MV-4-11 (cell line): ENCODE measurements around the gene CCK.
"Not testable (repeated sequence)": the region's sequence is repeated elsewhere in the genome, so short reads cannot be mapped to it uniquely, and the experiment has no call there.

Experiments used
- DNase-seq: peaks from one replicate; lab custom pipeline; 2025; lab: John Stamatoyannopoulos, UW

The CCK gene, protein sequence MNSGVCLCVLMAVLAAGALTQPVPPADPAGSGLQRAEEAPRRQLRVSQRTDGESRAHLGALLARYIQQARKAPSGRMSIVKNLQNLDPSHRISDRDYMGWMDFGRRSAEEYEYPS

GRCh38 chr3:42266085-42266484, at the start of gene CCK:
TSS of gene CCK (minus strand) at chr3:42266185. CDS start at chr3:42263630, 2,555 bp downstream.
- no peak for DNase-seq

- peak; percentile 54 for DNase-seq
These were observed 48.4 kb upstream of the CCK start for GRCh38 chr3:42314411-42314810.

DNA sequence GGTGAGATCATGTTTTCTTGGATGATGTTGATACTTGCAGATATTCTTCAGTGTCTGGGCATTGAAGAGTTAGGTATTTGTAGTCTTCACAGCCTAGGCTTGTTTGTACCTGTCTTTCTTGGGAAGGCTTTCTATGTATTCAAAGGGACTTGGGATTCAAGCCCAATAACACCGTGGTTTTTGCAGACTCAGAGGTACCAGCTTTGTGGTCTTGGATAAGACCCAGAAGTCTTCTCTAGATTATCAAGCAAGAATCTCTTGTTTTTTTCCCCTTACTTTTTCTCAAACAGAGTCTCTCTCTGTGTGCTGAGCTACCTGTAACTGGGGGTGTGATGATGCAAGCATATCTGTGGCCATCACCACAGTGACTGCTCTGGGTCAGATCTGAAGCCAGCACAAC, 42.7 kb upstream of the CCK start:
- no peak for DNase-seq

- no peak for DNase-seq
These were observed 40.5 kb upstream of the CCK start for GRCh38 chr3:42306499-42306898.

DNA sequence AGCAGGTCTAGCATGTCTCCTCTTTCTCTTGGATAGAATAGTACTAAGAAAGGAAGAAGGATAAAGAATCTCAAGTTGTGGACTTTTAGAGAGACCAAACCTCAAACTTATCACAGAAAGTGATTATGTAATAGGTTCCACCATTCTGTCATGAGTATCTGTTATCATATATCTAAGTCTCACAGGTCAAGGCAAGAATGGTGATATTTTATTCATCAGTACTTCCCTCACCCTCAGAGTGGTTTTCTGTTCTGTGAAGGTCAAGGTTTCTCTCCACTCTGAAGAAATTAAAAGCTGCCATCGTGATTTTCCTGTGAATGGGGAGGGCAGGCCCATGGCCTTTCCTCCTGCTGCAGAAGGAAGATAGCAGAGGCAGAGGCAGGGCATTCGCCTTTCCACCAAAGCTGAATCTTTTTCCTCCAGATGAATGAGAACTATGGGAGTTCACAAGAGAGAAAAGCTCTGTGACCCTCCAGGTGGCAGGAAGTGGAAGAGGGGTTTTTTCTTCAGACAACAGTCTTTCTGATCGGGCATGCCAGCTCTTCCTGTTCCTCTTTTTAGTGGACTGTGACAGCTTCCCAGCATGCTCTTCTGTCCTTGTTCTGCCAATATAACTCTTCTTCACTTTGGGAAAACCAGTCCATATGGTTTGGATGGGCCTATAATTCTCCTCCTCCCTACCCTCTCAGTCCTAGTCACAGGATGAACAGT, 37.1 kb upstream of the CCK start:
- peak; percentile 28 for DNase-seq

DNA sequence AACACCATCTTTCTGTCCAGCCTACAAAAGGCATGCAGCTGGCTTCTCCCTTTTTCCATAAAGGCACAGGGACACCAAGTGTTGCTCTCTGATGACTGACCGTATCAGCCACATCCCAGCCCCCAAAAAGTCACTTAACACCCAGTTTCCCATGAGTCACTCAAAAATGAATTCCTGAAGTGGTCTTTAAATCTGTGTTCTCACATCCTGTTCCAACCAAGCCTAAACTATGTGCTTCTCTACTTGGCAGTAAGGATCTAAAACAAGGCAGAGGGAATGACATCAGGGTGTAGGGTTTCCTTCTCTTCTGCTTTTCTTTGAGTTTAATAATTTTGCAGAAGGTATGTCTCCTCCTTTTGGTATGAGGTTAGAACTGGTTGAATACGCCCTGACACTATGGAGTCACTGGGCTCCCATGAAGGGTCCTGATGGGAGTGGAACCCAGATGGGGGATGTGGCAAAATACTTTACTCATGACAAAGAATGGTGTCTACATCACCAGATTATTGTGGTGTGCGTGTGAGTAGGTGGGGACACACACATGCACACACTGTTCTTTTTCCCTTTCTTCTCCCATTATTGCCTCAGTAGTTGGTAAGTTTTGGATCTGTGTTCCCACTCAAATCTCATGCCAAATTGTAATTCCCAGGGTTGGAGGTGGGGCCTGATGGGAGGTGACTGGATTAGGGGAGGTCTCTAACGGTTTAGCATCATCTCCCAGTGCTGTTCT, 35.6 kb upstream of the CCK start:
- no peak for DNase-seq

GRCh38 chr3:42300778-42301177, 34.8 kb upstream of the CCK start:
- DNase-seq, result no peak

DNA sequence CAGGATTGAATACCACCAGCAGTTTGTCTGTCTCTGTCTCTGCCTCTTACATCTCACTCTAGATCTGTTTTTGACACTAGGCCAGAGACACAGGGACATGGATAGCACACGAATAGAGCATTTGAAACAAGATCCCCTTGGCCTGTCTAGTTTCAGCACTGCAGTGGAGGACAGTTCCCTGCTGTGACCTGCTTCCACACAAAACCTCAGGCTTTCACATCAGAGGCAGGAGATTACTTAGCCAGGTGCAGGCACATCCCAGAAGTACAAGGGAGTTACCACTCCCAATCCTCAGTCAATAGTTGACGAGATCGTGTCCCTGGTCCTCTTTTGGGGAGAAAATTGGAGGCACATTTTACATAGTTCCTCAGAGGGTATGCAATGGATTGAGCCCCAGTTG, 34.0 kb upstream of the CCK start:
- DNase-seq, result peak; percentile 2

DNA sequence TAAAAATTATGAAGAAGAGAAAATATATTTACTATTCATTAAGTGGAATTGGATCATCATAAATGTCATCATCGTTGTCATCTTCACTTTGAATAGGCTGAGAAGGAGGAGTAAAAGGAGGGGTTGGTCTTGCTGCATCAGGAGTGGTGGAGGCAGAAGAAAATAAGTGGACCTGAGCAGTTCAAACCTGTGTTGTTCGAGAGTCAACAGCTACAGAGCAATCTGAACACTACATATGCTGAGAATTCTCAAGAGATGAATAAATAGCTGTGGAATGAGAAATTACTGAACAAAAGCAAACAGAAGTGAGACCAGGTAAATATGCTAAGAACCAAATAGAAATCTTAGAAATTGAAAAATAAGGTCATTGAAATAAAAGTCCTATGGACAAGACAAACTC, 32.3 kb upstream of the CCK start:
- no peak for DNase-seq

GRCh38 chr3:42292009-42292408, 26.0 kb upstream of the CCK start:
- DNase-seq, result no peak

DNA sequence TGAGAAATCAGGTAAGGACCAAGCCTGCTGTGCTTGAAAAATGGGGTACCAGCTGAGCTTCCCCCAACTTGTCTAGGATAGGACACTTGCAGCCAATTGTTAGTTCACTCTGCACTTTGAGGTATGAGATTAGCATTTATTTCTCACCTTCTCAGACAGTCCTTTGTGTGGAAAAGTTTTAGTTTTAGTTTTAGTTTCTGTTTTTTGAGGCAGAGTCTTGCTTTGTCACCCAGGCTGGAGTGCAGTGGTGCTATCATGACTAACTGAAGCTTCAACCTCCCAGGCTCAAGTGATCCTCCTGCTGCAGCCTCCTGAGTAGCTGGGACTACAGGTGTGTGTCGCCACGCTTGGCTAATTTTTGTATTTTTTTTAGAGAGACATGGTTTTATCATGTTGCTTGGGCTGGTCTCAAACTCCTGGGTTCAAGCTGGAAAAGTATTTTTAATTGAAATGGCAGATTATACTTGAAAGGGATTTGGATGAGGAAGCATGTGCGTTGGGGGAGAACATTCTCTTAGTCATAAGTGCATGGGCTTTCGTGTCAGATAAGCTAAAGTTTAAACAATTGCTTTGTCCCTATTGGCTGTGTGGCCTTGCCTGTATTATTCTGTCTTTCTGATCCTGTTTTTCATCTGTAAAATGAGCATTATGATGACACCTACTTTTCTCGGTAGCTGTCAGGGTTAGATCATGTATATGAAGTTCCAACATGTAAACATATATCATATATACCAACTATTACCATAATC, 25.2 kb upstream of the CCK start:
- DNase-seq, result no peak

GRCh38 chr3:42289026-42289425, 23.0 kb upstream of the CCK start:
- no peak for DNase-seq

DNA sequence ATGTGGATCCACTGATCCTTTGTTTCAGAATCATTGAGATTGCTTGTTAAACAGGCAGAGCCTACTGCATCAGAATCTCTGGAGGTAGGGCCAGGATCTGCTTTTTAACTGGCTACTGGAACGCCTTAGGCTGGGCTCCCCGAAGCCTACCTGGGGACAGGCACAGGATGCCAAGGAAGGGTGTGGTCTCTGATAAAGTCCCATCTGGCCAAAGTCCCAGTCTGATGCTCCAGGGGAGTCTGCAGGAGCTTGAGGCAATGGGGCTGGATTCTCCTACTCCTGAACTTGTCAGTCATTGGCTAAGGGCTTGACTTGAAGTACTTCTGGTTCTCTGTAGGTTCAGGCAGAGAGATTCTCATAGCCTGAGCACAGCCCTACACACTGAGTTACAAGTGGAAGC, 22.4 kb upstream of the CCK start:
- no peak for DNase-seq

GRCh38 chr3:42287423-42287822, 21.4 kb upstream of the CCK start:
- not testable (repeated sequence) for DNase-seq

GRCh38 chr3:42277676-42278075, 11.7 kb upstream of the CCK start:
- DNase-seq, result no peak

DNA sequence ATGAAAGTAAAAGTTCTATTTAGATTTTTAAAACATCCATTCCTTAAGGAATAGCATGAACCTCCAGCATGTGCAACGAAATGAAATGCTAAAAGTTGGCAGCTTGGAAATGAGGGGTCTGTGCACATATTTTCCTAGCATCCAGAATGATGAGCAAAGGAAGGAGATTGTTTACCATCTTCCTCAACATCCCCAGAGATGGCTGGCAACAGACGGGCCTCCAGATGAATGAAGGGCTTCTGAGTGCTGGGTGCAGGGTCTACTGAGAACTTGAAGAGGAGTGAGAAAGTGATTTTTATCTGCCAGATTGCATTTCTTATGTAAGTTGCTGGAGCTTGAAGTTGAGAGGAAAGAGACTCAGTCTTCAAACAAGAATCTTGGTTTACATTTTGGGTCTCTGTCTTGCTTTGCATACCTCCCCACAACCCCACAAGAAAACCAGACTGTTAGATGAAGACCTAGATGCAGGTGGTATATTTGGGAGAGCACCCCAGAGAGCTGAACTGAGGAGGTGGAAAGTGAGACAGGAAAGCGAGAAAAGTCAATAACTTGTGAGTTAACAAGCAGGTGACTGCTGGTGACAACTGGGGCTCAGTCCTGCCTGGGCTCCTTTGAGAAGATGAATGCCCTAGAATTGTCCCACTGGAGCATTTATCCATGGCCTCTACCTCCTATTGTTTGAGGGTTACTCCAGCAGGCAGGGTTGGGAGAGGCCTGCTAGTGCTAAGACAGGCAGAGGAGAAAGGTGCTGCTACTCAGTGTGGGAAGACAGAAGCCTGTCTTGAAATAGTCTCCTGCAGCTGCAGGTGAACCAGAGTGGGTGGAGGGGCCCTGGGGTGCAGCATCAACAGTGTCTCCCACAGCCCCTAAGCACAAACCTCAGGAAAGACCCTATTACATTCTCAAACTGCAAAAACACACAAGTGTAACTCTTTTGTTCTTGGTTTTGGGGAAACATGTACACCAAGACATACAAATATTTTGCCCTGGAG, 10.5 kb upstream of the CCK start:
- no peak for DNase-seq

DNA sequence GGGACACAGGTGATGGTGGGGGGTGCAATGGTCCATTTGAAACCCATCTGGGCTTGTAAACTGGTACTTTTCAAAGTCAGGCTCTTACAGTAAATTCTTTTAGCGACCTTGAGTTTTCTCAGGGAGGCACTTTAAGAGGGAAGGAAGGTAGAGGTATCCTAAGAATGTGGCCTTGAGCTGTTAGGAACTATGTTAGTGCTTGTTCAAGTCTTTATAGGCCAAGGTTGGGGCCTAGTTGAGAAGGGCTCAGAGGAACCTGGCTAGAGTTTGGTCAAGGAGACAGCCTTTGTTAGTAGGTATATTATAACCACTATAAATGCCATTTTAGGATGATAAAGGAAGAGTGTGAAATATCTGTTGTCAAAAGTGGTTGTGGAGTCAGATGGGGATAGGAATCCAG, 9.2 kb upstream of the CCK start:
- DNase-seq, result no peak

DNA sequence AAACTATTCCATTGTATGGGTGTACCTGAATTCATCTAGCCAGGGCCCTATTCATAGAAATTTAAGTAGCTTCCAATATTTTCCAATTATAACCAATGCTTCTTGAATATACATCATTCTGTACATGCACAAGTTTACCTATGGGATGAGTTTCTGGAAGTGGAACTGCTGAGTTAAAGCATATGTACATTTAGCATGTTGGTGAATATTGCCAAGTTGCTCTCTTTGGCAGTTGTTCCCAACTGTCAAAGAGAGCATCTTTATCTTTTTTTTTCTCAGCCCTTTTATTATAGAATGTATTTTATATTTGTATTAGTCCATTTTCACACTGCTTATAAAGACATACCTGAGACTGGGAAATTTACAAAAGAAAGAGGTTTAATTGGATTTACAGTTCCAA, 8.3 kb upstream of the CCK start:
- no peak for DNase-seq

DNA sequence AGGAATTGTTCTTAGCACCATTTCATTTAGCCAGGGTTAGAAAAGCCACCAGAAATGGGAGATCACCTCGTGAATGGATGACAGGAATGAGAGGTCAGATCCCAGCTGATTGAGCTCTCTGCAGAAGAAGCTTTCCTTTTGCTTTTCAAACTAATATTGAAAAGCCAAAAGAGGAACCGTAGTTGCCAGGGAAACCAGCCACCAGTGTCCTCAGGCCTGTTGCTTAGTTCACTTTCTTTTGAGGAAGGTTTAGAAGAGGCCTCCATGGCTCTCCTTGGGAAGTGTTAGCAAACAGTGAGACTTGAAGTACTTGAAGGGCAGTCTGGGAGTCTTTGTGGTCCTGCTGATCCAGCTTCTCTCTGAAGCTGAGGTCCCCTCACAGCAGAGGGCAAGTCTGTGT, 7.4 kb upstream of the CCK start:
- peak; percentile 84 for DNase-seq

- DNase-seq, result no peak
These were observed 5.8 kb upstream of the CCK start for GRCh38 chr3:42271786-42272185.

GRCh38 chr3:42270561-42270960, 4.6 kb upstream of the CCK start:
- DNase-seq, result no peak

GRCh38 chr3:42269647-42270046, 3.7 kb upstream of the CCK start:
- DNase-seq, result no peak
